ENCODE data around the gene SLA2. TPM values are rescaled to one million over a fixed set of nuclear protein-coding genes. Genes with fewer than 3 reads are reported as not detected.

SLA2 gene
- total RNA-seq, 2 experiments from 2014 or later: 70.6 to 73.4 TPM

- peak overlapping the region; percentile 94 for H3K27ac Mint-ChIP-seq
- H3K27me3 Mint-ChIP-seq: no peaks in the 10 kb centered on the region
- peaks cover 35% of the 10 kb centered on the region for H3K36me3 Mint-ChIP-seq
- no peaks in the 10 kb centered on the region for H3K9me3 Mint-ChIP-seq
- no peak for DNase-seq
- H3K4me3 Mint-ChIP-seq: peak overlapping the region; percentile 99
- H3K4me1 Mint-ChIP-seq: peaks cover 25% of the 10 kb centered on the region
Measured at GRCh38 chr20:36607586-36608387, 38.2 kb downstream of the SLA2 start.

- no peaks in the 10 kb centered on the region for H3K27me3 Mint-ChIP-seq
- no peaks in the 10 kb centered on the region for H3K9me3 Mint-ChIP-seq
- H3K4me1 Mint-ChIP-seq: peaks cover 24% of the 10 kb centered on the region
- H3K4me3 Mint-ChIP-seq: peak overlapping the region; percentile 99
- H3K27ac Mint-ChIP-seq: peak overlapping the region; percentile 94
- DNase-seq: no peak
- H3K36me3 Mint-ChIP-seq: peaks cover 28% of the 10 kb centered on the region
Measured at GRCh38 chr20:36606158-36607066, 39.6 kb downstream of the SLA2 start.

- Mint-ChIP-seq H3K27me3 (no peaks in the 10 kb centered on the region), H3K9me3 (no peaks in the 10 kb centered on the region), H3K27ac (peak within 1 kb of the TSS; percentile 95), H3K4me1 (peaks cover 24% of the 10 kb centered on the region), H3K36me3 (peaks cover 28% of the 10 kb centered on the region), H3K4me3 (peak within 1 kb of the TSS; percentile 99)
- DNase-seq: peak; percentile 99
Measured at GRCh38 chr20:36605399-36606157, 40.4 kb downstream of the SLA2 start, which contains the start of gene RAB5IF. RAB5IF (plus strand) TSS chr20:36605779; CDS start chr20:36605952, 173 bp downstream.

GRCh38 chr20:36604952-36605398 lies 41.0 kb downstream of the SLA2 start:
- peak; percentile 49 for DNase-seq
- peak overlapping the region; percentile 99 for H3K4me3 Mint-ChIP-seq
- peaks cover 27% of the 10 kb centered on the region for H3K4me1 Mint-ChIP-seq
- no peaks in the 10 kb centered on the region for H3K27me3 Mint-ChIP-seq
- H3K9me3 Mint-ChIP-seq: no peaks in the 10 kb centered on the region
- peak overlapping the region; percentile 95 for H3K27ac Mint-ChIP-seq
- H3K36me3 Mint-ChIP-seq: peaks cover 26% of the 10 kb centered on the region

GRCh38 chr20:36601540-36601939 lies 44.5 kb downstream of the SLA2 start:
- Mint-ChIP-seq H3K27me3 (no peaks in the 10 kb centered on the region), H3K27ac (no peak overlapping the region), H3K4me3 (no peak overlapping the region), H3K4me1 (peaks cover 15% of the 10 kb centered on the region), H3K36me3 (peaks cover 8% of the 10 kb centered on the region), H3K9me3 (no peaks in the 10 kb centered on the region)
- DNase-seq: no peak

- H3K9me3 Mint-ChIP-seq: peaks cover 5% of the 10 kb centered on the region
- peaks cover 18% of the 10 kb centered on the region for H3K36me3 Mint-ChIP-seq
- H3K27ac Mint-ChIP-seq: no peak overlapping the region
- H3K27me3 Mint-ChIP-seq: no peaks in the 10 kb centered on the region
- DNase-seq: no peak
- no peak overlapping the region for H3K4me3 Mint-ChIP-seq
- H3K4me1 Mint-ChIP-seq: peaks cover 23% of the 10 kb centered on the region
Measured at GRCh38 chr20:36599912-36600345, 46.1 kb downstream of the SLA2 start.

GRCh38 chr20:36593347-36593929 lies 52.6 kb downstream of the SLA2 start:
- Mint-ChIP-seq H3K4me3 (no peak overlapping the region), H3K27ac (peak overlapping the region; percentile 48), H3K27me3 (no peaks in the 10 kb centered on the region), H3K36me3 (peaks cover 62% of the 10 kb centered on the region), H3K9me3 (peaks cover 5% of the 10 kb centered on the region), H3K4me1 (peaks cover 46% of the 10 kb centered on the region)
- no peak for DNase-seq

- Mint-ChIP-seq H3K27me3 (no peaks in the 10 kb centered on the region), H3K27ac (peak overlapping the region; percentile 85), H3K4me3 (peak overlapping the region; percentile 34), H3K4me1 (peaks cover 53% of the 10 kb centered on the region), H3K36me3 (peaks cover 65% of the 10 kb centered on the region), H3K9me3 (peaks cover 5% of the 10 kb centered on the region)
- DNase-seq: peak; percentile 61
Measured at GRCh38 chr20:36591854-36592641, 53.9 kb downstream of the SLA2 start.

GRCh38 chr20:36591281-36591680 lies 54.7 kb downstream of the SLA2 start:
- peak overlapping the region; percentile 85 for H3K27ac Mint-ChIP-seq
- H3K27me3 Mint-ChIP-seq: no peaks in the 10 kb centered on the region
- H3K36me3 Mint-ChIP-seq: peaks cover 69% of the 10 kb centered on the region
- H3K4me3 Mint-ChIP-seq: no peak overlapping the region
- H3K9me3 Mint-ChIP-seq: peaks cover 5% of the 10 kb centered on the region
- DNase-seq: no peak
- H3K4me1 Mint-ChIP-seq: peaks cover 55% of the 10 kb centered on the region

GRCh38 chr20:36587388-36588070 lies 58.5 kb downstream of the SLA2 start:
- H3K9me3 Mint-ChIP-seq: no peaks in the 10 kb centered on the region
- peaks cover 28% of the 10 kb centered on the region for H3K4me1 Mint-ChIP-seq
- H3K27me3 Mint-ChIP-seq: no peaks in the 10 kb centered on the region
- H3K27ac Mint-ChIP-seq: peak overlapping the region; percentile 32
- no peak for DNase-seq
- H3K36me3 Mint-ChIP-seq: peaks cover 42% of the 10 kb centered on the region
- no peak overlapping the region for H3K4me3 Mint-ChIP-seq

GRCh38 chr20:36585410-36586125 lies 60.4 kb downstream of the SLA2 start:
- Mint-ChIP-seq H3K36me3 (peaks cover 31% of the 10 kb centered on the region), H3K4me3 (no peak overlapping the region), H3K27me3 (no peaks in the 10 kb centered on the region), H3K4me1 (peaks cover 28% of the 10 kb centered on the region), H3K9me3 (no peaks in the 10 kb centered on the region), H3K27ac (peak overlapping the region; percentile 62)
- no peak for DNase-seq

- H3K27ac Mint-ChIP-seq: no peak overlapping the region
- H3K4me3 Mint-ChIP-seq: no peak overlapping the region
- H3K9me3 Mint-ChIP-seq: no peaks in the 10 kb centered on the region
- no peak for DNase-seq
- peaks cover 37% of the 10 kb centered on the region for H3K36me3 Mint-ChIP-seq
- H3K27me3 Mint-ChIP-seq: no peaks in the 10 kb centered on the region
- peaks cover 37% of the 10 kb centered on the region for H3K4me1 Mint-ChIP-seq
Measured at GRCh38 chr20:36584018-36584481, 61.9 kb downstream of the SLA2 start.

All from activated naive CD8-positive, alpha-beta T cell treated with anti-CD3 and anti-CD28 coated beads for 36 hours (primary cell).